GM19043 (cell line): Measurements from ENCODE around the gene SLC6A6.
A peak's percentile ranks its signal among the peaks of the same experiment; 100 is the strongest.

Experiments
- ATAC-seq: cut with Tn5 transposase; IDR thresholded peaks from one replicate; pipeline ENCODE4 v1.9.1; 2021; ENCODE audit warnings: low read depth; ENCODE audit not compliant: unreplicated experiment

SLC6A6 gene

DNA sequence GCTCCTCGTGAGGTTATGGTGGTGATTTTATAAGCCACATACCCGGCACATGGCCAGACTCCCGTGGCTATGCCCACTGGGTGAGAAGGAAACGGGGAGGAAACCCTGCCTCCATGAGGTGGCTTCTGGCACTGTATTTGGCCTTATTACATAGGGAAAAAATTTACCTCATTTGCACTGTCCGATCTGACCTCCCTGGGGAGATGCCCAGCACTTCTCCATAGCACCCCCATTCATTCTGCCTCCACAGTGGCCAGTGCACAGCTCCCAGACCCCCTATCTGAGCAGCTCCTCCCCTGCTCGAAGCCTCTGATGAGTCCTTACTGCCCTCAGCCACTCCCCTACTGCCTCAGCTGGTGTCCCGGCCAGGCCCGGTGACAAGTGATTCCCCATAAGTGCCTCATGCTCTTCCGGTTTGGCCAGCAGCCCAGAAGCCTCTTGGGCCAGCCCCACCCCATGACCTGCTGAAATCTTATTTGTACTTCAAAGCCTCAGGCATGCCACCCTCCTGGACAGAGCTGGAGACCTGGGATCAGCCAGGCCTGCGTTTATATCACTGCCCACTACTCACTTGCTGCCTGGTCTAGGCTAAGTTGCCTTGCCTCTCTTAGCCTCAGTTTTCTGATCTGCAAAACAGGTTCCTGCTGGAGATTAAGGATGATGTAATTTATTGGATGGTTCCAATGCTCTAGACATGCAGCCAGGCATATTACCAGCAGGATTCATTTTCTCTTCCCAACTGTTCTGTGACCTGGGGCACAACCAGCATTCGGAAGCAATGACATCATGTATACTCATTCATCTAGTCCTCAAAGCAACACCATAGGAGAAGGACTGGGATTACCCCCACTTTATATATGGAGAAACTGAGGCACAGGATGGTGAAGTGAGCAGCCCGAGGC is 30.6 kb upstream of the SLC6A6 start:
- ATAC-seq = peak; percentile 53

DNA sequence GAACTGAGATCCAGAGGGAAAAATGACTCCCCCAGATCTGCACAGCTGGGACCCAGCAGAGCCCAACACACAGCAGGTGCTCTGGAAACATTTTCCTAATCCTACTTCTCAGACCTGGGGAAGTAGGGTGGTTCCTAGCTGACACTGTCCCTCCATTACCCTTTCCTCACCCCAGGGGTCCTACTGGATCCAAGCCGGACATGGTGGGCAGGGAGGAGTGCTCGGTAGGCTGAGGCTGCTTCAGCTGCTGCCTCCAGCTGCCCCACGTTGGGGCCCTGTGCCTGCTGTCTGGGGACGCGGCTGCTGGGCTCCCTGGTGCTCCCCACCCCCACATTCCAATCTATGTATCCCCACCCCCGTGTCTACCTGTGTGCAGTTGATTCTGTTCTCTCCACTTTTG is 29.8 kb upstream of the SLC6A6 start:
- no peak for ATAC-seq

GRCh38 chr3:14373753-14374376 is 28.5 kb upstream of the SLC6A6 start:
- no peak for ATAC-seq

DNA sequence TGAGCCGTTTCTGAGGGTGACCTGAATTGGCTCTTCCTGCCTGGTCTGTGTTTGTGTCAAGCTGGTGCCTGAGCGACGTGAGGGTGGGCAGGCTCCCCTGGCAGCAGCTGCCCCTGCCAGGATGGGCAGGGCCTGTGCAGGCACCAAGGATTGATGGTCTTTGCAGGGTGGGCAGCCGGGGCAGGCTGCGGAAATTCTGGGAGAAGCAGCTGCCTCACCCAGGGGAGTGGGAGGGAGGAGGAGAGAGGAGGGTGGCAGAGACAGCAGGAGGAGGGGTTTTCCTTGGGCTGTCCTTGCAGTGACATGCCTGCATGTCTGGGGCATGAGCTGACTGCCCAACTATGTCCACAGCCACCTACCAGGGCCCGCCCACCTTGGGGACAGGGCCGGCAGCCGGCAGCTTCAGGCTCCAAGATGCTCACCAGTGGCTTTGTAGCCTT is 27.9 kb upstream of the SLC6A6 start:
- no peak for ATAC-seq

GRCh38 chr3:14375192-14375591 is 27.2 kb upstream of the SLC6A6 start:
- ATAC-seq = no peak

- ATAC-seq = no peak
These were observed 25.9 kb upstream of the SLC6A6 start for GRCh38 chr3:14376348-14377043.

DNA sequence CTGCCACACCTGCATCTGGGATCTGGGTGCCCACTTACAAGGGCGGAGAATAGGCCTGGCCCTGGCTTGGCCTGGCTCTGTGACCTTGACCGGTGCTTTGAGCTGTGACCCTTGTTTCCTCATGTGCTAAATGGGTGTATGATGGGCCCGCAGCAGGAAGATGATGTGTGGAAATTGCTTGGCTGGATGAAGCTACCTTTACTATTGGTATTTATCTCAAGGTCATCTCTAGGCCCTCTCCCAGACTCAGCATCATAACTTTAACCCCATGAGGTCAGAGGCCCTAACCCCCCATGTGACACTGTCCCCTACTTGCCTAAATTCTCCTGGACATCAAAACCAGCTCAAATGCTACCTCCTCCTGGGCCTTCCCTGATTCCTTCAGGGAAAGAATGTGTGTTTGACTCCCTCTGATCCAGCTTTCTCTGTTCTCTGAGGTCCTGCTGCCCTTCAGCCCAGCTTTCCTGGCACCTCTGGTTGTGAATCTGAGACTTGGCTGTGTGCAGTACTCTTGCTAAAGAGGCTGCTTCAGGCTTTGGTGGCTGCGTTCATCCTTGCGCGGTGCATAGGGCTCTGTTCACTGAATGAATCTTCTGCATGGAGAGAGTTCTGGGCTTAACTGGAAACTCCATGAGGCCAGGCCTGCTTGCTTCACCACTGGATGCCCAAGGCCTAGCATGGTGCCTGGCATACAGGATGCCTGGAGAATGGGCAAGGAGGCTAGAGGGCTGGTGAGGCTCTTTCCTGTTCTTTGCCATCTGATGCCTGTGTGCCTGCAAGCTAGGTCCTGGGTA is 25.2 kb upstream of the SLC6A6 start:
- no peak for ATAC-seq

- ATAC-seq = peak; percentile 78
These were observed 24.6 kb upstream of the SLC6A6 start for GRCh38 chr3:14377838-14378169.

DNA sequence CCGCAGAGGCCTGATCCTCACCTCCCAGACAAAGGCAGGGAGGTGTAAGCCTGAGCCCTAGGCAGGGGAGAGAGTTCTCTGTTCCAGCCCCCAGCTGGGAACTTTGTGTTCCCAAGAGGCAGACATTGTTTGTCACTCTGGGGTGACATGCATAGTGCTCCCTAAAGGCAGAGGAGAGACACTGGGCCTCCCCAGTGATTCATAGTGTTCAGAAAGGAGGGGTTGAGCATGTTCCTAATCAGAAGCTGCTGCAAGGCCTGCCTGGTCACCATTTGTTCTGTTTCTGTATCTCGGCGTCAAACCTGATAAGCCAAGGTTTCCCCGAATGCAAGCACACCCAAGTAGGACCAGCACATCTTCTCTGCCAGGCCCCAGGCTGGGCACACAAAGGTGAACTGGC is 24.0 kb upstream of the SLC6A6 start:
- no peak for ATAC-seq

DNA sequence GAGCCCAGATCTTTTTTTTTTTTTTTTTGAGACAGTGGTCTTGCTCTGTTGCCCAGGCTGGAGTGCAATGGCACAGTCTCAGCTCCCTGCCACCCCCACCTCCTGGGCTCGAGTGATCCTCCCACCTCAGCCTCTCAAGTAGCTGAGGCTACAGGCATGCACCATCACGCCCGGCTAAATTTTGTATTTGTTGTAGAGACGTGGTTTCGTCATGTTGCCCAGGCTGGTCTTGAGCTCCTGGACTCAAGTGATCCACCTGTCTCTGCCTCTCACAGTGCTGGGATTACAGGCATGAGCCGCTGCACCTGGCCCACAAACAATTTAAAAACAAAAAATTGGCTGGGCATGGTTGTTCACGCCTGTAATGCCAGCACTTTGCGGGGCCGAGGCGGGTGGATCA is 22.6 kb upstream of the SLC6A6 start:
- no peak for ATAC-seq

DNA sequence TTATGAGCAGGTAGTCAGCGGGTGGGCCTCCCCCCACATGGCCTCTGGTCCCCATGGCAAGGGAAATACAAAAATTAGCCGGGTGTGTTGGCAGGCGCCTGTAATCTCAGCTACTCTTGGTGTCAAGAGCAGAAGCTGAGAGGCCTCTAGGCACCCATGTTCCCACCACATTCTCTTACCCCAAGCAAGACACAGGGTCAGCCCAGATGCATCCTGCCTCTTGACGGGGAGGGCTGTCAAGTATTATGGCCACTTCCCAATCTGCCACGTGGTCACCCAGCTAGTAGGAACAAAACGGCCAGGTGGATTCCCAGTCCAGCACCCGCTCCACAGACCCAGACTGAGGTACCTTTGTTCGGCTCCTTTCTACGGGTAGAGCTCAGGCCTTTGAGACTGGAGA is 16.2 kb upstream of the SLC6A6 start:
- no peak for ATAC-seq

- ATAC-seq = no peak
These were observed 14.2 kb upstream of the SLC6A6 start for GRCh38 chr3:14388201-14388600.

DNA sequence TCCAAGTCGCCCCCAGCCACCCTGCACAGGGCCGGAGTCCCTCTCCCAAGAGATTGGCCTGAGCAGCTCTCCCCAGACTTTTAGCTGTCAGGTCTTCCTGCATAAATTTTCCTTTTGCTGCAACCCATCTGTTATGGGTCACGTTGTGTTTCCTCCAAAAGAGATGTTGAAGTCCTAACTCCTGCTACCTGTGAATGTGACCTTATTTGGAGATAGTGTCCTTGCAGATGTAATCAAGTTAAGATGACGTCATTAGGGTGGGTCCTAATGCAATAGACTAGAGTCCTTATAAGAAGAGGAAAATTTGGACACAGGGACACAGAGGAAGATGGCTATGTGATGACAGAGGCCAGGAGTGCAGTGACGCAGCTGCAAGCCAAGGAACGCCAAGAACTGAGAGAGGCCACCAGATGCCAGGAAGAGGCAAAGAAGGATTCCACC is 13.2 kb upstream of the SLC6A6 start:
- no peak for ATAC-seq

DNA sequence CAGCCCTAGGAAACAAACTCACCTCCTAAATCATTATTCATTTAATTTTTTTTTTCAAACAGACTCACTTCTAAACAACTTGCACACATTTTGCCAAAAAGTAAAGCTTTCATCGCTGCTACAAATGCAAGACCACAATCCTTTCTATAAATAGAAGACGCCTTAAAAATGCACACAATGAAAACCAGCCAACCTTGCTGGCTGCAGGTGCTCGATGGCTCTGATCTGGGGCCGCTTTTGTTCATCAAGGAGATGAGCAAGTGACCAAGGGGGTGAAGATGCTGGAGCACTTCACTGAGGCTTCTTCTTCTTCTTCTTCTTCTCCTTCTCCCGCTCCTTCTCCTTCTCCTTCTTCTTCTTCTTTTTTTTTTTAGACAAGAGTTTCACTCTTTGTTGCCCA is 12.7 kb upstream of the SLC6A6 start:
- ATAC-seq = no peak

GRCh38 chr3:14391033-14391432 is 11.4 kb upstream of the SLC6A6 start:
- ATAC-seq = no peak

GRCh38 chr3:14392231-14392630 is 10.2 kb upstream of the SLC6A6 start:
- ATAC-seq = no peak

- ATAC-seq = no peak
These were observed 9.5 kb upstream of the SLC6A6 start for GRCh38 chr3:14392803-14393319.

GRCh38 chr3:14393440-14394106 is 8.8 kb upstream of the SLC6A6 start:
- no peak for ATAC-seq

DNA sequence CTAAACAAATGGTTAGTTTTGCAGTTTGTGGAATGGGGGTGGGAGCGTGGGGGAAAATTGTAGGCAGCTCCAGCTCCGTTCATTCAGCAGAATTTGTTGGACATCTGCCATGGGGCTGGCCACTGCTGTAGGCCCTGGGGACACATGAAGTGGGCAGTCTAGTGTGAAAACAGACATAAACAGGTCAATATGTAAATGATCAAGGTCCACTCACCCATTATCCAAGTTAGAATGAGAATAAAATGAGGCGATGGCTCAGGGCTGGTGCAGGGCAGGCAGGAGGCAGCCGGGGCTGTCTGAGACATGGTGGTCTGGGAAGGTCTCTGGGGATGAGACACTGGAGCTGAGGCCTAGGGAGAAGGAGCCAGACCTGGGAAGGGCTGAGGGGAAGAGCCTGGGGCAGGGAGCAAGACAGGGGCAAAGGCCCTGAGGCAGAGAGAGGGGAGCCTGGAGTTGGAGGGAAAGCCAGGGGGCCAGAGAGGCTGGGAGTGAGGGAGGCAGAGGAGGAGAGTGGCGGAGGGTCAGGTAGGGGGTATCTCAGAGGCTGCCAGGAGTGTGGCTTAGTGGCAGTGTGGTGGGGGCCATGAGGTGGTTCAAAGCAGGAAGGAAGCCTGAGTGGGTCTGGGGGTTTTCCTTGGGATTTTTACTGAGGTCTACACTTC is 6.2 kb upstream of the SLC6A6 start:
- ATAC-seq = no peak
